CD14-positive monocyte (primary cell): Measurements from ENCODE around the gene QSOX2. TPM values are rescaled to one million over a fixed set of nuclear protein-coding genes. Genes with fewer than 3 reads are reported as not detected.
A peak's percentile ranks its signal among the peaks of the same experiment; 100 is the strongest.

Source experiments
- DNase-seq, 3 donors: peaks; one replicate each; pipeline ENCODE4 v3.0.0-alpha.2; 2011 to 2022
- H2AFZ ChIP-seq: 2 replicates; pipeline ENCODE4 v1.6.0; 2012; ENCODE audit warnings: mild to moderate bottlenecking, low read depth, low read length, inconsistent platforms; ENCODE audit not compliant: insufficient read depth, poor library complexity, severe bottlenecking
- H3K27ac ChIP-seq, 2 donors: 1 replicate in 1 of 2; 2 replicates in 1 of 2; pipeline ENCODE4 v1.5.1; 2012 to 2013; ENCODE audit warnings: low read length in 2 of 2, control low read depth in 1 of 2, inconsistent platforms in 1 of 2, low read depth in 1 of 2, mild to moderate bottlenecking in 1 of 2
- H3K27me3 ChIP-seq, 2 donors: one replicate each; pipeline versions ENCODE4 v1.6.0 to v1.6.1; 2011 to 2013; ENCODE audit warnings: low read length in 2 of 2; ENCODE audit not compliant: control insufficient read depth in 2 of 2, insufficient read depth in 2 of 2
- H3K36me3 ChIP-seq, 2 donors: replicated peaks in 1 of 2; 1 replicate in 1 of 2; 2 replicates in 1 of 2; pipeline versions ENCODE4 v1.5.1 to v1.6.1; 2012 to 2013; ENCODE audit warnings: low read length in 2 of 2, control low read depth in 1 of 2, inconsistent platforms in 1 of 2, mild to moderate bottlenecking in 1 of 2; ENCODE audit not compliant: insufficient read depth in 2 of 2, control insufficient read depth in 1 of 2
- H3K4me1 ChIP-seq, 2 donors: 1 replicate in 1 of 2; 2 replicates in 1 of 2; pipeline versions ENCODE4 v1.5.1 to v1.6.1; 2012 to 2013; ENCODE audit warnings: low read length in 2 of 2, control low read depth in 1 of 2, inconsistent platforms in 1 of 2, mild to moderate bottlenecking in 1 of 2, moderate library complexity in 1 of 2; ENCODE audit not compliant: insufficient read depth in 2 of 2, control insufficient read depth in 1 of 2
- H3K4me2 ChIP-seq: replicated peaks from 2 replicates; pipeline ENCODE3; 2012; ENCODE audit warnings: low read length, moderate library complexity, mild to moderate bottlenecking; ENCODE audit not compliant: poor library complexity, severe bottlenecking; ENCODE audit errors: extremely low read depth
- H3K4me3 ChIP-seq, 3 experiments: fragments of 200-600 bp in 1 of 3; sonication (generic) in 1 of 3; replicated peaks in 1 of 3; 1 replicate in 2 of 3; 2 replicates in 1 of 3; pipeline ENCODE4 v1.5.1; 2011 to 2013; ENCODE audit warnings: low read length in 3 of 3, mild to moderate bottlenecking in 3 of 3, control low read depth in 2 of 3, low read depth in 2 of 3, inconsistent platforms in 1 of 3, moderate library complexity in 1 of 3
- H3K79me2 ChIP-seq: 2 replicates; pipeline ENCODE4 v1.6.0; 2012; ENCODE audit warnings: mild to moderate bottlenecking, control low read depth, inconsistent platforms, low read length, moderate library complexity; ENCODE audit not compliant: insufficient read depth
- H3K9ac ChIP-seq: 2 replicates; pipeline ENCODE4 v1.6.0; 2017; ENCODE audit warnings: low read length, mild to moderate bottlenecking; ENCODE audit not compliant: insufficient read depth, poor library complexity, severe bottlenecking
- H3K9me3 ChIP-seq, 2 donors: replicated peaks in 1 of 2; 1 replicate in 1 of 2; 2 replicates in 1 of 2; pipeline versions ENCODE4 v1.5.1 to v1.6.1; 2012 to 2013; ENCODE audit warnings: low read length in 2 of 2, control low read depth in 1 of 2; ENCODE audit not compliant: control insufficient read depth in 1 of 2, insufficient read depth in 1 of 2
- H4K20me1 ChIP-seq: 2 replicates; pipeline ENCODE4 v1.6.0; 2012; ENCODE audit warnings: mild to moderate bottlenecking, low read length, control low read depth, moderate library complexity; ENCODE audit not compliant: insufficient read depth
- H3K27ac Mint-ChIP-seq, 7 donors: one replicate each; pipeline ENCODE4 v1.8.0; 2020; ENCODE audit warnings: mild to moderate bottlenecking in 7 of 7, mixed read lengths in 7 of 7, moderate library complexity in 6 of 7, inconsistent platforms in 2 of 7
- H3K27me3 Mint-ChIP-seq, 3 donors: one replicate each; pipeline ENCODE4 v1.8.0; 2021 to 2022; ENCODE audit warnings: low read depth in 3 of 3, mild to moderate bottlenecking in 3 of 3, mixed read lengths in 3 of 3, moderate library complexity in 3 of 3, inconsistent platforms in 1 of 3
- H3K36me3 Mint-ChIP-seq, 2 donors: one replicate each; pipeline ENCODE4 v1.8.0; 2020; ENCODE audit warnings: mixed read lengths in 2 of 2, inconsistent platforms in 1 of 2, mild to moderate bottlenecking in 1 of 2
- H3K4me1 Mint-ChIP-seq: one replicate; pipeline ENCODE4 v1.8.0; 2020; ENCODE audit warnings: mild to moderate bottlenecking, mixed read lengths
- H3K4me3 Mint-ChIP-seq, 2 donors: one replicate each; pipeline ENCODE4 v1.8.0; 2020; ENCODE audit warnings: mild to moderate bottlenecking in 2 of 2, mixed read lengths in 2 of 2, moderate library complexity in 1 of 2
- H3K9me3 Mint-ChIP-seq, 7 donors: one replicate each; pipeline ENCODE4 v1.8.0; 2020 to 2022; ENCODE audit warnings: mixed read lengths in 7 of 7, mild to moderate bottlenecking in 6 of 7, moderate library complexity in 6 of 7, inconsistent platforms in 2 of 7
- WGBS: methylation state at CpG from one replicate; pipeline ENCODE4 v1.1.5; 2013; ENCODE audit warnings: missing lambda C conversion rate; ENCODE audit not compliant: insufficient coverage; 5-methylcytosine and 5-hydroxymethylcytosine counted together
- intact Hi-C, 2 donors: fragments of 100-400 bp; cut with micrococcal nuclease; formaldehyde crosslinking; loops; one replicate each; pipeline versions ENCODE4 v1.15.0 to v1.15.1; 2023
- polyA plus RNA-seq, 3 donors: library from polyadenylated mRNA; depleted of rRNA in 1 of 3; unstranded in 2 of 3; stranded (reverse) in 1 of 3; fragments of 300-500 nt in 2 of 3; fragments of >200 nt in 1 of 3; fragmentation: Illumina TruSeq in 2 of 3; gene quantifications; 1 replicate in 2 of 3; 2 replicates in 1 of 3; pipeline ENCODE4 v1.2.3, GENCODE V29; 2012 to 2021
- TF ChIP-seq, protein P1 (sequence below): fragments of 200-600 bp; IDR thresholded peaks from one replicate; pipeline ENCODE4 v1.8.0; 2022; ENCODE audit warnings: antibody characterized with exemption, mild to moderate bottlenecking

QSOX2 gene
- polyA plus RNA-seq, 3 donors = 0.03 to 8.4 (median 0.17) TPM

DNA sequence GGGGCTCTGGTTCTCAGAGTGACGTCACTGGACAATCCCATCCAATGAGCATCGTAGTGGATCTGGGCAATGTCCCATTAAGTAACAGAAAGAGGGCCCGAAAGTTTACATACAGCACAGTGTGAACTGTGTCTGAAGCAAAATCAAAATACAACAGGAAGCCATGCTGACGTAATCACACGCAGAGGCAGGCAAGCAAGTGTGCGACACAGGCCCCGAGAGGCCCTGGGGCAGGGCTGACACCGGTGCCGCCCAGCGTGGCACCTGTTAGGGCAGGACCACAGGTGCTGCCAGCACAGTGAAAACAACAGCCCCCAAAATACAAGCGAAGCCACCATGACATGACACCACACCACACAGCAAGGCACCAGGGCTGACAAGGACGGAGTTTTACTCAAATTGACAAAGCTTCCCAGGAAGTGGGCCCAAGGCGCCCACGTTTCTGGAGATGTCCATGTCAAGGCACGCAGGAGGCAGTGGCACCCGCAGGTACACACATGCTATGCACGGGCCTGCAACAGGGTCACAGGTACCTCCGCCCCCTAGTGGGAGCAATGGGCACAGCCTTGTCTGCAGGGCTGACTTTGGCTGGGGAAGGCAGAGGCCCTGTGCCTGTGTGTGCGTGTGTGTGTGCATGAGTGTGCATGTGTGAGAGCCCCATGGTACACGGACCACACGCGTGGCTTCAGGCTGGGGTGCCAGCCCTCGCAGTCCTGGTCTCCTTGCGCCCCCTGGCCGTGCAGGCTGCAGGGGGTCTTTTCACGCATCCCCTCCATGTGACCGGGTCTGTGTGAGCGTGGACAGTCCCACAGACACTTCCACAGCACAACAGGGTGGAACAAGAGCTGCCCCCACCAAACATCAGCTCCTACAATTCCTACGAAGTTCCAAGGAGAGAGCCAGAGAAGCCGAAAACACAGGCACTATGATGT, 19.6 kb downstream of the QSOX2 start:
- Histone ChIP-seq H3K27me3 (no peaks in the 10 kb centered on the region), H4K20me1 (no peaks in the 10 kb centered on the region), H3K36me3 (peaks cover 9 to 31% of the 10 kb centered on the region in 2 donors), H3K4me2 (no peak overlapping the region), H3K9me3 (no peaks in the 10 kb centered on the region), H3K79me2 (no peaks in the 10 kb centered on the region), H3K9ac (no peak overlapping the region), H3K4me3 (no peak overlapping the region), H3K4me1 (peaks cover 4 to 5% of the 10 kb centered on the region in 2 donors), H3K27ac (no peak overlapping the region), H2AFZ (no peak overlapping the region)
- Mint-ChIP-seq H3K9me3 (no peaks in the 10 kb centered on the region), H3K4me1 (peaks cover 11% of the 10 kb centered on the region), H3K27me3 (peaks cover 0 to 2% (median 0%) of the 10 kb centered on the region in 3 donors), H3K36me3 (peaks cover 42 to 46% of the 10 kb centered on the region in 2 donors), H3K27ac (peak overlapping the region in 3 of 7 donors; percentile 7 to 26 (median 23)), H3K4me3 (peak overlapping the region in 1 of 2 donors; percentile 26)
- WGBS = 56% methylated on average over 21 of the region's 30 CpGs
- TF ChIP-seq, protein P1, sequence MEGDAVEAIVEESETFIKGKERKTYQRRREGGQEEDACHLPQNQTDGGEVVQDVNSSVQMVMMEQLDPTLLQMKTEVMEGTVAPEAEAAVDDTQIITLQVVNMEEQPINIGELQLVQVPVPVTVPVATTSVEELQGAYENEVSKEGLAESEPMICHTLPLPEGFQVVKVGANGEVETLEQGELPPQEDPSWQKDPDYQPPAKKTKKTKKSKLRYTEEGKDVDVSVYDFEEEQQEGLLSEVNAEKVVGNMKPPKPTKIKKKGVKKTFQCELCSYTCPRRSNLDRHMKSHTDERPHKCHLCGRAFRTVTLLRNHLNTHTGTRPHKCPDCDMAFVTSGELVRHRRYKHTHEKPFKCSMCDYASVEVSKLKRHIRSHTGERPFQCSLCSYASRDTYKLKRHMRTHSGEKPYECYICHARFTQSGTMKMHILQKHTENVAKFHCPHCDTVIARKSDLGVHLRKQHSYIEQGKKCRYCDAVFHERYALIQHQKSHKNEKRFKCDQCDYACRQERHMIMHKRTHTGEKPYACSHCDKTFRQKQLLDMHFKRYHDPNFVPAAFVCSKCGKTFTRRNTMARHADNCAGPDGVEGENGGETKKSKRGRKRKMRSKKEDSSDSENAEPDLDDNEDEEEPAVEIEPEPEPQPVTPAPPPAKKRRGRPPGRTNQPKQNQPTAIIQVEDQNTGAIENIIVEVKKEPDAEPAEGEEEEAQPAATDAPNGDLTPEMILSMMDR = peak; percentile 84
- intact Hi-C loops = no loop called here
- peak; percentile 31 to 47 (median 36) for DNase-seq

DNA sequence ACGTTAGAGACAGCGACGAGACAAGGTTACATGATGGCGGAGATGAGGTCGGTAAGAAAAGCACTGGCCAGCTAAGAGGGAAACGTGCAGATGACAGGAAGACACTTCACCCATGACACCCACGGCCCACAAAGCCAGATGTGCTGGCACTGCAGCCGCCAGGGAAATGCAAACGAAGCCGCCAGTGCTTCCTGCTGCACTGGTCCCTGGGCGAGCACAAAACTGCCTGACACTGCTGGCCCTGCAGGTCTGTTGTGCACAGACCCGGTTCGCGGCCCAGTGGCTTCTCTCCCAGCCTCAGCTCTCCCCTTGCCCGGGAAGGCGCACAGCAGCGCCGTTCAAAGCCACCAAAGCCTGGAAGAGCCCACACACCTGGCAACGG, 20.3 kb downstream of the QSOX2 start:
- H3K4me1 Mint-ChIP-seq = peaks cover 11% of the 10 kb centered on the region
- Histone ChIP-seq H3K36me3 (peaks cover 9 to 33% of the 10 kb centered on the region in 2 donors), H4K20me1 (no peaks in the 10 kb centered on the region), H3K9me3 (no peaks in the 10 kb centered on the region), H3K27ac (no peak overlapping the region), H2AFZ (no peak overlapping the region), H3K4me1 (peaks cover 4 to 5% of the 10 kb centered on the region in 2 donors), H3K9ac (no peak overlapping the region), H3K79me2 (no peaks in the 10 kb centered on the region), H3K4me2 (no peak overlapping the region), H3K4me3 (no peak overlapping the region), H3K27me3 (no peaks in the 10 kb centered on the region)
- DNase-seq = no peak
- TF ChIP-seq, protein P1 = no peak
- WGBS = 78% methylated on average over 18 of the region's 19 CpGs
- peaks cover 44 to 50% of the 10 kb centered on the region in 2 donors for H3K36me3 Mint-ChIP-seq
- H3K4me3 Mint-ChIP-seq = no peak overlapping the region
- H3K27me3 Mint-ChIP-seq = peaks cover 0 to 2% (median 0%) of the 10 kb centered on the region in 3 donors
- intact Hi-C loops = no loop called here
- no peaks in the 10 kb centered on the region for H3K9me3 Mint-ChIP-seq
- H3K27ac Mint-ChIP-seq = peak overlapping the region in 4 of 7 donors; percentile 17 to 65 (median 36)
